ENCODE data around the gene PPFIBP1. TPM values are rescaled to one million over a fixed set of nuclear protein-coding genes. Genes with fewer than 3 reads are reported as not detected.
A peak's percentile ranks its signal among the peaks of the same experiment; 100 is the strongest.

Gene PPFIBP1
- total RNA-seq, 1 donor from 2014 or later: 102 TPM

- no peak for TF ChIP-seq CTCF (IDR thresholded peaks at IDR 0.05; ENCODE audit: unreplicated experiment)
- H3K27ac Mint-ChIP-seq: peak overlapping the region; percentile 35
- no peak overlapping the region for H3K4me3 Mint-ChIP-seq
- no peaks in the 10 kb centered on the region for H3K27me3 Mint-ChIP-seq (ENCODE audit: low read depth)
- H3K4me1 Mint-ChIP-seq: peaks cover 57% of the 10 kb centered on the region
- no peak for DNase-seq (ENCODE audit: low spot score in 2 of 2, unreplicated experiment in 2 of 2)
- peaks cover 3% of the 10 kb centered on the region for H3K9me3 Mint-ChIP-seq
- H3K36me3 Mint-ChIP-seq: peaks cover 3% of the 10 kb centered on the region
Measured at GRCh38 chr12:27549236-27549800, 25.3 kb downstream of the PPFIBP1 start.

GRCh38 chr12:27549801-27550652 is 26.0 kb downstream of the PPFIBP1 start:
- DNase-seq (ENCODE audit: low spot score in 2 of 2, unreplicated experiment in 2 of 2): no peak
- Mint-ChIP-seq H3K36me3 (no peaks in the 10 kb centered on the region), H3K9me3 (no peaks in the 10 kb centered on the region), H3K4me3 (no peak overlapping the region), H3K4me1 (peaks cover 64% of the 10 kb centered on the region), H3K27me3 (ENCODE audit: low read depth) (no peaks in the 10 kb centered on the region), H3K27ac (peak overlapping the region; percentile 70)
- no peak for TF ChIP-seq CTCF (IDR thresholded peaks at IDR 0.05; ENCODE audit: unreplicated experiment)

GRCh38 chr12:27550653-27550975 is 26.6 kb downstream of the PPFIBP1 start:
- Mint-ChIP-seq H3K27me3 (ENCODE audit: low read depth) (no peaks in the 10 kb centered on the region), H3K36me3 (no peaks in the 10 kb centered on the region), H3K4me1 (peaks cover 67% of the 10 kb centered on the region), H3K27ac (peak overlapping the region; percentile 70), H3K9me3 (no peaks in the 10 kb centered on the region), H3K4me3 (no peak overlapping the region)
- no peak for TF ChIP-seq CTCF (IDR thresholded peaks at IDR 0.05; ENCODE audit: unreplicated experiment)
- no peak for DNase-seq (ENCODE audit: low spot score in 2 of 2, unreplicated experiment in 2 of 2)

GRCh38 chr12:27551172-27551840 is 27.3 kb downstream of the PPFIBP1 start:
- no peak for TF ChIP-seq CTCF (IDR thresholded peaks at IDR 0.05; ENCODE audit: unreplicated experiment)
- H3K27me3 Mint-ChIP-seq (ENCODE audit: low read depth): no peaks in the 10 kb centered on the region
- peaks cover 69% of the 10 kb centered on the region for H3K4me1 Mint-ChIP-seq
- no peaks in the 10 kb centered on the region for H3K9me3 Mint-ChIP-seq
- DNase-seq (ENCODE audit: low spot score in 2 of 2, unreplicated experiment in 2 of 2): no peak
- no peaks in the 10 kb centered on the region for H3K36me3 Mint-ChIP-seq
- H3K4me3 Mint-ChIP-seq: no peak overlapping the region
- no peak overlapping the region for H3K27ac Mint-ChIP-seq

- TF ChIP-seq CTCF (IDR thresholded peaks at IDR 0.05; ENCODE audit: unreplicated experiment): no peak
- no peaks in the 10 kb centered on the region for H3K36me3 Mint-ChIP-seq
- no peaks in the 10 kb centered on the region for H3K27me3 Mint-ChIP-seq (ENCODE audit: low read depth)
- no peaks in the 10 kb centered on the region for H3K9me3 Mint-ChIP-seq
- H3K4me3 Mint-ChIP-seq: no peak overlapping the region
- H3K27ac Mint-ChIP-seq: peak overlapping the region; percentile 83
- no peak for DNase-seq (ENCODE audit: low spot score in 2 of 2, unreplicated experiment in 2 of 2)
- H3K4me1 Mint-ChIP-seq: peaks cover 75% of the 10 kb centered on the region
Measured at GRCh38 chr12:27552235-27552634, 28.2 kb downstream of the PPFIBP1 start.
